Subcutaneous abdominal adipose tissue (tissue), 5 donors: ENCODE measurements around the gene RRP1.

Experiments used
- H3K27ac ChIP-seq: one replicate; pipeline ENCODE4 v1.7.0; 2013; ENCODE audit warnings: low read depth, mild to moderate bottlenecking, inconsistent platforms, low read length, moderate library complexity
- H3K27me3 ChIP-seq, 5 donors: one replicate each; pipeline ENCODE4 v1.7.0; 2013; ENCODE audit warnings: low read length in 5 of 5, inconsistent platforms in 1 of 5; ENCODE audit not compliant: control insufficient read depth in 5 of 5, insufficient read depth in 4 of 5
- H3K36me3 ChIP-seq, 5 donors: one replicate each; pipeline ENCODE4 v1.7.0; 2013; ENCODE audit warnings: low read length in 5 of 5; ENCODE audit not compliant: control insufficient read depth in 5 of 5, insufficient read depth in 5 of 5
- H3K4me1 ChIP-seq, 5 donors: one replicate each; pipeline ENCODE4 v1.7.0; 2013; ENCODE audit warnings: low read length in 5 of 5, mild to moderate bottlenecking in 3 of 5, moderate library complexity in 1 of 5; ENCODE audit not compliant: control insufficient read depth in 5 of 5, insufficient read depth in 5 of 5
- H3K4me3 ChIP-seq, 5 donors: one replicate each; pipeline ENCODE4 v1.7.0; 2013; ENCODE audit warnings: low read length in 5 of 5, low read depth in 1 of 5
- H3K9ac ChIP-seq, 5 donors: one replicate each; pipeline ENCODE4 v1.7.0; 2013; ENCODE audit warnings: low read length in 5 of 5, mild to moderate bottlenecking in 4 of 5, moderate library complexity in 3 of 5
- H3K9me3 ChIP-seq, 5 donors: one replicate each; pipeline ENCODE4 v1.7.0; 2013; ENCODE audit warnings: low read length in 5 of 5; ENCODE audit not compliant: control insufficient read depth in 5 of 5
- donor health status: healthy.
- donor health status: healthy.
- donor health status: healthy.
- donor health status: healthy.
- donor health status: healthy.

Gene RRP1

GRCh38 chr21:43808832-43809251 lies 19.5 kb downstream of the RRP1 start:
- H3K4me1 ChIP-seq, result peaks cover 10 to 41% (median 25%) of the 10 kb centered on the region in 5 donors
- H3K27me3 ChIP-seq, result peaks cover 0 to 3% (median 0%) of the 10 kb centered on the region in 5 donors
- no peak overlapping the region for H3K27ac ChIP-seq
- H3K9me3 ChIP-seq, result no peaks in the 10 kb centered on the region
- no peak overlapping the region for H3K4me3 ChIP-seq
- H3K36me3 ChIP-seq, result peaks cover 0 to 12% (median 10%) of the 10 kb centered on the region in 5 donors
- H3K9ac ChIP-seq, result no peak overlapping the region

- H3K4me1 ChIP-seq, result peaks cover 10 to 45% (median 29%) of the 10 kb centered on the region in 5 donors
- H3K27ac ChIP-seq, result no peak overlapping the region
Measured at GRCh38 chr21:43809346-43809799, 20.0 kb downstream of the RRP1 start.

GRCh38 chr21:43809853-43810504 lies 20.6 kb downstream of the RRP1 start:
- Histone ChIP-seq H3K27ac (no peak overlapping the region), H3K4me1 (peaks cover 10 to 51% (median 34%) of the 10 kb centered on the region in 5 donors), H3K27me3 (peaks cover 0 to 3% (median 0%) of the 10 kb centered on the region in 5 donors), H3K36me3 (peaks cover 0 to 4% (median 0%) of the 10 kb centered on the region in 5 donors), H3K4me3 (no peak overlapping the region), H3K9me3 (no peaks in the 10 kb centered on the region), H3K9ac (no peak overlapping the region)

More at GRCh38 chr21:43809346-43809799, 20.0 kb downstream of the RRP1 start:
- H3K4me3 ChIP-seq, result no peak overlapping the region
- peaks cover 0 to 7% (median 4%) of the 10 kb centered on the region in 5 donors for H3K36me3 ChIP-seq
- H3K9me3 ChIP-seq, result no peaks in the 10 kb centered on the region
- no peak overlapping the region for H3K9ac ChIP-seq
- peaks cover 0 to 3% (median 0%) of the 10 kb centered on the region in 5 donors for H3K27me3 ChIP-seq

- Histone ChIP-seq H3K4me3 (peak overlapping the region in 4 of 5 donors; percentile 31 to 44 (median 38)), H3K9me3 (no peaks in the 10 kb centered on the region), H3K27ac (no peak overlapping the region), H3K9ac (peak overlapping the region in 1 of 5 donors; percentile 23), H3K36me3 (peaks cover 0 to 4% (median 0%) of the 10 kb centered on the region in 5 donors), H3K4me1 (peaks cover 10 to 51% (median 34%) of the 10 kb centered on the region in 5 donors), H3K27me3 (peaks cover 0 to 3% (median 0%) of the 10 kb centered on the region in 5 donors)
Measured at GRCh38 chr21:43810505-43811261, 21.3 kb downstream of the RRP1 start.

GRCh38 chr21:43811262-43812105 lies 22.1 kb downstream of the RRP1 start:
- Histone ChIP-seq H3K27me3 (peaks cover 0 to 3% (median 0%) of the 10 kb centered on the region in 5 donors), H3K4me3 (peak overlapping the region in 4 of 5 donors; percentile 31 to 48 (median 38)), H3K9ac (peak overlapping the region in 1 of 5 donors; percentile 23), H3K9me3 (no peaks in the 10 kb centered on the region), H3K4me1 (peaks cover 10 to 51% (median 34%) of the 10 kb centered on the region in 5 donors), H3K27ac (no peak overlapping the region), H3K36me3 (peaks cover 0 to 2% (median 0%) of the 10 kb centered on the region in 5 donors)

GRCh38 chr21:43812139-43812821 lies 22.9 kb downstream of the RRP1 start:
- Histone ChIP-seq H3K4me1 (peaks cover 10 to 57% (median 34%) of the 10 kb centered on the region in 5 donors), H3K9ac (peak overlapping the region in 2 of 5 donors; percentile 4 to 17), H3K9me3 (no peaks in the 10 kb centered on the region), H3K27me3 (peaks cover 0 to 3% (median 0%) of the 10 kb centered on the region in 5 donors), H3K36me3 (no peaks in the 10 kb centered on the region), H3K27ac (no peak overlapping the region), H3K4me3 (peak overlapping the region in 3 of 5 donors; percentile 17 to 48 (median 20))

GRCh38 chr21:43812957-43813655 lies 23.7 kb downstream of the RRP1 start:
- H3K36me3 ChIP-seq, result no peaks in the 10 kb centered on the region

GRCh38 chr21:43813656-43813980 lies 24.2 kb downstream of the RRP1 start:
- Histone ChIP-seq H3K27me3 (no peaks in the 10 kb centered on the region), H3K27ac (no peak overlapping the region), H3K9me3 (peaks cover 0 to 3% (median 3%) of the 10 kb centered on the region in 5 donors), H3K4me1 (peaks cover 7 to 67% (median 39%) of the 10 kb centered on the region in 5 donors), H3K4me3 (no peak overlapping the region), H3K36me3 (no peaks in the 10 kb centered on the region), H3K9ac (no peak overlapping the region)

More at GRCh38 chr21:43812957-43813655, 23.7 kb downstream of the RRP1 start:
- Histone ChIP-seq H3K27ac (no peak overlapping the region), H3K9ac (no peak overlapping the region), H3K4me1 (peaks cover 10 to 62% (median 39%) of the 10 kb centered on the region in 5 donors), H3K9me3 (no peaks in the 10 kb centered on the region), H3K27me3 (peaks cover 0 to 3% (median 0%) of the 10 kb centered on the region in 5 donors), H3K4me3 (no peak overlapping the region)
